ENCODE data around the gene HERC4. TPM values are rescaled to one million over a fixed set of nuclear protein-coding genes. Genes with fewer than 3 reads are reported as not detected.
A peak's percentile ranks its signal among the peaks of the same experiment; 100 is the strongest.

HERC4 gene
- total RNA-seq, 1 experiment from 2014 or later: 36.5 TPM

GRCh38 chr10:68101066-68101465 lies 26.0 kb upstream of the HERC4 start:
- ChIA-PET POLR2A (interaction anchor here (1.2 kb wide), 1 partner anchor 10 kb away, joined by 3 read pairs; no protein-coding TSS in a partner anchor), RAD21 (ENCODE audit: low non-redundant PET in 1 of 2, low total read pairs in 2 of 2, uncharacterized antibody in 2 of 2, unreplicated experiment in 2 of 2) (no interaction called here), CTCF (interaction anchor here (1.0 kb wide), 1 partner anchor 11 kb away, joined by 3 read pairs; no protein-coding TSS in a partner anchor)
- H4K20me1 ChIP-seq (ENCODE audit: insufficient read depth): no peaks in the 10 kb centered on the region
- H3K9me2 ChIP-seq (ENCODE audit: insufficient read depth): no peaks in the 10 kb centered on the region
- ATAC-seq: no peak
- intact Hi-C loops (cut with micrococcal nuclease): no loop called here
- no peak overlapping the region for H3K9ac ChIP-seq (ENCODE audit: low read length)
- H3K4me2 ChIP-seq (ENCODE audit: low read length): no peak overlapping the region
- H3K36me3 ChIP-seq (ENCODE audit: control insufficient read depth in 1 of 2, insufficient read depth in 2 of 2, low read length in 2 of 2): no peaks in the 10 kb centered on the region
- H3K4me1 ChIP-seq (ENCODE audit: control insufficient read depth in 1 of 2, insufficient read depth in 2 of 2, low read length in 2 of 2): peaks cover 41 to 92% of the 10 kb centered on the region in 2 experiments
- no peaks in the 10 kb centered on the region for H3K9me3 ChIP-seq (ENCODE audit: control insufficient read depth in 1 of 2, insufficient read depth in 1 of 2, low read depth in 1 of 2, low read length in 2 of 2)
- no peak overlapping the region for H3K27ac ChIP-seq (ENCODE audit: low read depth, low read length)
- no peaks in the 10 kb centered on the region for H3K27me3 ChIP-seq (ENCODE audit: insufficient read depth, low read length)
- no peak overlapping the region for H3K4me3 ChIP-seq (replicated peaks in 1 of 2; ENCODE audit: low read depth in 1 of 2, low read length in 2 of 2)
- no peaks in the 10 kb centered on the region for H3K79me2 ChIP-seq (ENCODE audit: insufficient read depth, low read length)
- DNase-seq (ENCODE audit: low read depth, low spot score): no peak
- TF ChIP-seq JUND (IDR thresholded peaks at IDR 0.05) (no peak), ATF3 (IDR thresholded peaks at IDR 0.05) (no peak), CEBPB (IDR thresholded peaks at IDR 0.05; ENCODE audit: low read depth) (no peak)
- no TSS peak for BruUV-seq (replicated peaks)
- peak overlapping the region; percentile 59 for H2AFZ ChIP-seq (ENCODE audit: low read depth, low read length, poor library complexity, severe bottlenecking)

- peak overlapping the region; percentile 26 for H3K9ac ChIP-seq (ENCODE audit: low read length)
These were observed 24.7 kb upstream of the HERC4 start for GRCh38 chr10:68099736-68100135.

More at GRCh38 chr10:68099736-68100135, 24.7 kb upstream of the HERC4 start:
- H3K4me3 ChIP-seq (replicated peaks in 1 of 2; ENCODE audit: low read depth in 1 of 2, low read length in 2 of 2): no peak overlapping the region
- intact Hi-C loops (cut with micrococcal nuclease): loop anchor here (5.0 kb wide), 1 partner anchor 53 kb away; no protein-coding TSS in a partner anchor
- ATAC-seq (no peak; the same call in 1 of the 2 replicates), DNase-seq (ENCODE audit: low read depth, low spot score) (no peak)
- peaks cover 54 to 92% of the 10 kb centered on the region in 2 experiments for H3K4me1 ChIP-seq (ENCODE audit: control insufficient read depth in 1 of 2, insufficient read depth in 2 of 2, low read length in 2 of 2)
- H2AFZ ChIP-seq (ENCODE audit: low read depth, low read length, poor library complexity, severe bottlenecking): peak overlapping the region; percentile 60
- TF ChIP-seq ZNF274 (IDR thresholded peaks at IDR 0.05; ENCODE audit: low read depth, low read length) (no peak), FOSL1 (IDR thresholded peaks at IDR 0.05; ENCODE audit: low read depth) (peak; percentile 9; the same call in 1 of the 2 replicates)
- TF ChIP-seq, protein P1, sequence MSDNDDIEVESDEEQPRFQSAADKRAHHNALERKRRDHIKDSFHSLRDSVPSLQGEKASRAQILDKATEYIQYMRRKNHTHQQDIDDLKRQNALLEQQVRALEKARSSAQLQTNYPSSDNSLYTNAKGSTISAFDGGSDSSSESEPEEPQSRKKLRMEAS (IDR thresholded peaks at IDR 0.05): 0 out of 2 replicates have a peak, but pooled peaks have one; percentile 21
- H3K27ac ChIP-seq (ENCODE audit: low read depth, low read length): no peak overlapping the region
- no peaks in the 10 kb centered on the region for H3K9me3 ChIP-seq (ENCODE audit: control insufficient read depth in 1 of 2, insufficient read depth in 1 of 2, low read depth in 1 of 2, low read length in 2 of 2)
- H3K27me3 ChIP-seq (ENCODE audit: insufficient read depth, low read length): no peaks in the 10 kb centered on the region
- no peaks in the 10 kb centered on the region for H3K36me3 ChIP-seq (ENCODE audit: control insufficient read depth in 1 of 2, insufficient read depth in 2 of 2, low read length in 2 of 2)
- POLR2A ChIA-PET: interaction anchor here (1.2 kb wide), 1 partner anchor 9 kb away, joined by 3 read pairs; no protein-coding TSS in a partner anchor
- H3K4me2 ChIP-seq (ENCODE audit: low read length): peak overlapping the region; percentile 49
- CTCF ChIA-PET: no interaction called here
- H3K79me2 ChIP-seq (ENCODE audit: insufficient read depth, low read length): no peaks in the 10 kb centered on the region
- RAD21 ChIA-PET (ENCODE audit: low non-redundant PET in 1 of 2, low total read pairs in 2 of 2, uncharacterized antibody in 2 of 2, unreplicated experiment in 2 of 2): no interaction called here
- H4K20me1 ChIP-seq (ENCODE audit: insufficient read depth): no peaks in the 10 kb centered on the region
- no peaks in the 10 kb centered on the region for H3K9me2 ChIP-seq (ENCODE audit: insufficient read depth)
- BruUV-seq (replicated peaks): no TSS peak
